A673 (cell line): ENCODE measurements around the gene LRPPRC.

Experiments
- CTCF ChIP-seq: fragments of 300-800, 200-600 bp; sonication (generic); conservative IDR thresholded peaks from 2 replicates; pipeline ENCODE4 v1.5.1; 2017; ENCODE audit warnings: low read depth, mild to moderate bottlenecking, antibody characterized with exemption, low read length, moderate library complexity, mixed read lengths
- EZH2 ChIP-seq: fragments of 200-600 bp; sonication (generic); IDR thresholded peaks from 2 replicates; pipeline ENCODE4 v1.6.1; 2017; ENCODE audit warnings: borderline replicate concordance, low read depth, mild to moderate bottlenecking, mixed read lengths, antibody characterized with exemption, low read length; ENCODE audit not compliant: poor library complexity, severe bottlenecking

DNA sequence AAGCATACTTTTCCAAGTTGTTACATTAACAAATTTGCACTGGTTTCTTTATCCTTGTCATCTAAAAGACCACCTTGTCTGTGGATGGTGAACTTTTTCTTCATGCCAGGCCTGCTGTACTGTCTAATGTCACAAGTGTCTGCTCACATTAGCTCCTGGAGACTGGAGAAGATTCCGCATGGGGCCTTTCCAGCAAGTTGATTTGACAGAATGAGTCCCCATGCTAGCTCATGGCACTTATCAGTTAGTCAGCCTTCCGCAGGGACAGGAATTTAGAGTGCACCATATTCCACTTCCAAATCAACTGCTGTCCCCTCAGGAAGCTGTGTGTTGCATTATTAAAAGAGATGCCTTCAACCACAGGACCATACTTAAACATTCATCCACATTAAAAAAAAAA, 41.4 kb upstream of the LRPPRC start:
- TF ChIP-seq CTCF, result no peak
- no peak for TF ChIP-seq EZH2
